ENCODE data around the gene CXCL13.

- TF ChIP-seq ZNF143 (CRISPR knock-in tag; IDR thresholded peaks at IDR 0.05), result no peak
- TF ChIP-seq, protein P1, sequence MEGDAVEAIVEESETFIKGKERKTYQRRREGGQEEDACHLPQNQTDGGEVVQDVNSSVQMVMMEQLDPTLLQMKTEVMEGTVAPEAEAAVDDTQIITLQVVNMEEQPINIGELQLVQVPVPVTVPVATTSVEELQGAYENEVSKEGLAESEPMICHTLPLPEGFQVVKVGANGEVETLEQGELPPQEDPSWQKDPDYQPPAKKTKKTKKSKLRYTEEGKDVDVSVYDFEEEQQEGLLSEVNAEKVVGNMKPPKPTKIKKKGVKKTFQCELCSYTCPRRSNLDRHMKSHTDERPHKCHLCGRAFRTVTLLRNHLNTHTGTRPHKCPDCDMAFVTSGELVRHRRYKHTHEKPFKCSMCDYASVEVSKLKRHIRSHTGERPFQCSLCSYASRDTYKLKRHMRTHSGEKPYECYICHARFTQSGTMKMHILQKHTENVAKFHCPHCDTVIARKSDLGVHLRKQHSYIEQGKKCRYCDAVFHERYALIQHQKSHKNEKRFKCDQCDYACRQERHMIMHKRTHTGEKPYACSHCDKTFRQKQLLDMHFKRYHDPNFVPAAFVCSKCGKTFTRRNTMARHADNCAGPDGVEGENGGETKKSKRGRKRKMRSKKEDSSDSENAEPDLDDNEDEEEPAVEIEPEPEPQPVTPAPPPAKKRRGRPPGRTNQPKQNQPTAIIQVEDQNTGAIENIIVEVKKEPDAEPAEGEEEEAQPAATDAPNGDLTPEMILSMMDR (CRISPR knock-in tag; IDR thresholded peaks at IDR 0.05), result no peak
- TF ChIP-seq ZNF766 (CRISPR knock-in tag; IDR thresholded peaks at IDR 0.05; ENCODE audit: borderline replicate concordance), result no peak
- TF ChIP-seq ZNF33B (CRISPR knock-in tag; IDR thresholded peaks at IDR 0.05), result no peak
These were observed 28.6 kb downstream of the CXCL13 start for GRCh38 chr4:77634132-77634785.
